Fibroblast of skin of back (primary cell): Measurements from ENCODE around the gene APOA1.

Experiments
- DNase-seq: peaks from one replicate; pipeline ENCODE4 v3.0.0-alpha.2; 2013

The APOA1 gene

GRCh38 chr11:116787436-116787785 lies 50.0 kb downstream of the APOA1 start:
- no peak for DNase-seq

GRCh38 chr11:116786966-116787365 lies 50.5 kb downstream of the APOA1 start:
- no peak for DNase-seq

- no peak for DNase-seq
Observed at GRCh38 chr11:116786326-116786725, 51.1 kb downstream of the APOA1 start.
